GM23248 (cell line): ENCODE results near the gene ALDH3B1. TPM values are rescaled to one million over a fixed set of nuclear protein-coding genes. Genes with fewer than 3 reads are reported as not detected.

Experiments
- DNase-seq: peaks from one replicate; pipeline ENCODE4 v3.0.0-alpha.2; 2015
- H2AFZ ChIP-seq: fragments of 200-600 bp; sonication (generic); 2 replicates; pipeline ENCODE4 v1.6.1; 2016; ENCODE audit warnings: antibody characterized with exemption
- H3F3A ChIP-seq: fragments of 200-600 bp; sonication (generic); 2 replicates; pipeline ENCODE4 v1.6.1; 2016; ENCODE audit warnings: mild to moderate bottlenecking, antibody characterized with exemption, mixed run types; ENCODE audit not compliant: insufficient read depth
- H3K27ac ChIP-seq: fragments of 200-600 bp; sonication (generic); 2 replicates; pipeline ENCODE4 v1.5.1; 2016; ENCODE audit warnings: mild to moderate bottlenecking
- H3K27me3 ChIP-seq: fragments of 200-600 bp; sonication (generic); replicated peaks from 2 replicates; pipeline ENCODE4 v1.6.1; 2016; ENCODE audit warnings: mild to moderate bottlenecking; ENCODE audit not compliant: insufficient read depth
- H3K36me3 ChIP-seq: fragments of 200-600 bp; sonication (generic); 2 replicates; pipeline ENCODE4 v1.6.1; 2016; ENCODE audit warnings: low read depth, mild to moderate bottlenecking
- H3K4me1 ChIP-seq: fragments of 200-600 bp; sonication (generic); 2 replicates; pipeline ENCODE4 v1.6.1; 2016; ENCODE audit warnings: mild to moderate bottlenecking; ENCODE audit not compliant: insufficient read depth
- H3K4me2 ChIP-seq: fragments of 200-600 bp; sonication (generic); one replicate; pipeline ENCODE4 v1.6.1; 2016; ENCODE audit warnings: mild to moderate bottlenecking; ENCODE audit not compliant: unreplicated experiment
- H3K4me3 ChIP-seq: fragments of 200-600 bp; sonication (generic); 2 replicates; pipeline ENCODE4 v1.5.1; 2016; ENCODE audit warnings: mild to moderate bottlenecking
- H3K79me2 ChIP-seq: fragments of 200-600 bp; sonication (generic); 2 replicates; pipeline ENCODE4 v1.6.1; 2016; ENCODE audit warnings: mild to moderate bottlenecking; ENCODE audit not compliant: insufficient read depth
- H3K9ac ChIP-seq: fragments of 200-600 bp; sonication (generic); 2 replicates; pipeline ENCODE4 v1.6.1; 2016; ENCODE audit warnings: mild to moderate bottlenecking
- H3K9me2 ChIP-seq: fragments of 200-600 bp; sonication (generic); 2 replicates; pipeline ENCODE4 v1.6.1; 2016; ENCODE audit warnings: mixed run types, mild to moderate bottlenecking, moderate library complexity; ENCODE audit not compliant: insufficient read depth
- H3K9me3 ChIP-seq: fragments of 200-600 bp; sonication (generic); one replicate; pipeline ENCODE4 v1.6.1; 2017; ENCODE audit warnings: low read depth
- H4K20me1 ChIP-seq: fragments of 200-600 bp; sonication (generic); 2 replicates; pipeline ENCODE4 v1.6.0; 2016; ENCODE audit not compliant: insufficient read depth
- EZH2 ChIP-seq: fragments of 200-600 bp; sonication (generic); IDR thresholded peaks from 2 replicates; pipeline ENCODE4 v1.6.1; 2018; ENCODE audit warnings: antibody characterized with exemption, mild to moderate bottlenecking; ENCODE audit not compliant: insufficient read depth, poor library complexity, severe bottlenecking
- EZH2phosphoT487 ChIP-seq: fragments of 200-600 bp; sonication (generic); IDR thresholded peaks from 2 replicates; pipeline ENCODE4 v1.6.1; 2018; ENCODE audit warnings: antibody characterized with exemption, moderate library complexity, mild to moderate bottlenecking, low read depth; ENCODE audit not compliant: insufficient read depth
- WGBS, 2 experiments: methylation state at CpG; one replicate each; pipeline ENCODE4 v1.1.6; 2015 to 2017; ENCODE audit warnings: low lambda C conversion rate in 2 of 2, low coverage in 1 of 2; ENCODE audit errors: missing lambda C conversion rate in 2 of 2; 5-methylcytosine and 5-hydroxymethylcytosine counted together
- in situ Hi-C: fragments of 300-500 bp; cut with MboI; formaldehyde crosslinking; loops from 2 replicates; pipeline ENCODE4 v1.15.0; 2020
- polyA plus RNA-seq: library from polyadenylated mRNA; unstranded; fragments of >200 nt; fragmentation: Nextera tagmentation; extraction: Ambion mirVana; gene quantifications from 2 replicates; pipeline ENCODE4 v1.2.1, GENCODE V29; 2016
- total RNA-seq: library from RNA; depleted of rRNA; stranded (reverse); fragments of >200 nt; shearing (Covaris generic); gene quantifications from 2 replicates; pipeline ENCODE4 v1.2.3, GENCODE V29; 2014

Gene ALDH3B1
- total and polyA plus RNA-seq, 2 experiments from 2014 or later = 42.7 to 63.9 TPM

GRCh38 chr11:68050371-68050841, 40.3 kb downstream of the ALDH3B1 start:
- H3K4me1 ChIP-seq = no peaks in the 10 kb centered on the region
- TF ChIP-seq EZH2phosphoT487 (no peak), EZH2 (no peak)
- WGBS, 2 experiments = 91 to 94% methylated on average over 17 of the region's 18 CpGs
- H3F3A ChIP-seq = peaks cover 17% of the 10 kb centered on the region
- H2AFZ ChIP-seq = no peak overlapping the region
- H3K9ac ChIP-seq = no peak overlapping the region
- in situ Hi-C loops = no loop called here
- no peak overlapping the region for H3K27ac ChIP-seq
- H3K36me3 ChIP-seq = no peaks in the 10 kb centered on the region
- H3K9me3 ChIP-seq = no peaks in the 10 kb centered on the region
- no peak overlapping the region for H3K4me3 ChIP-seq
- H3K4me2 ChIP-seq = no peak overlapping the region
- H3K9me2 ChIP-seq = no peaks in the 10 kb centered on the region
- DNase-seq = no peak
- H3K79me2 ChIP-seq = no peaks in the 10 kb centered on the region
- H3K27me3 ChIP-seq = no peaks in the 10 kb centered on the region
- H4K20me1 ChIP-seq = no peaks in the 10 kb centered on the region

- H3F3A ChIP-seq = peaks cover 17% of the 10 kb centered on the region
- no peak for DNase-seq
- H3K36me3 ChIP-seq = no peaks in the 10 kb centered on the region
- H4K20me1 ChIP-seq = no peaks in the 10 kb centered on the region
- no peak overlapping the region for H3K4me3 ChIP-seq
- TF ChIP-seq EZH2 = no peak
- no peak for TF ChIP-seq EZH2phosphoT487
- no peak overlapping the region for H2AFZ ChIP-seq
- H3K27me3 ChIP-seq = no peaks in the 10 kb centered on the region
- no peak overlapping the region for H3K27ac ChIP-seq
- no peak overlapping the region for H3K9ac ChIP-seq
- in situ Hi-C loops = no loop called here
- WGBS, 2 experiments = 88 to 93% methylated on average over 14 of the region's 14 CpGs
- H3K9me2 ChIP-seq = no peaks in the 10 kb centered on the region
- H3K79me2 ChIP-seq = no peaks in the 10 kb centered on the region
- no peaks in the 10 kb centered on the region for H3K4me1 ChIP-seq
- H3K9me3 ChIP-seq = no peaks in the 10 kb centered on the region
- no peak overlapping the region for H3K4me2 ChIP-seq
Observed at GRCh38 chr11:68051191-68052136, 41.3 kb downstream of the ALDH3B1 start.

- no peaks in the 10 kb centered on the region for H3K4me1 ChIP-seq
- no peak overlapping the region for H3K4me2 ChIP-seq
- no peak for DNase-seq
- in situ Hi-C loops = no loop called here
- H3K9me2 ChIP-seq = no peaks in the 10 kb centered on the region
- H3K9ac ChIP-seq = no peak overlapping the region
- H3K27me3 ChIP-seq = no peaks in the 10 kb centered on the region
- 86 to 88% methylated on average over 15 of the region's 15 CpGs for WGBS, 2 experiments
- no peak overlapping the region for H2AFZ ChIP-seq
- peaks cover 17% of the 10 kb centered on the region for H3F3A ChIP-seq
- no peak overlapping the region for H3K4me3 ChIP-seq
- H3K27ac ChIP-seq = no peak overlapping the region
- no peaks in the 10 kb centered on the region for H3K9me3 ChIP-seq
- no peak for TF ChIP-seq EZH2phosphoT487
- TF ChIP-seq EZH2 = no peak
- no peaks in the 10 kb centered on the region for H3K36me3 ChIP-seq
- no peaks in the 10 kb centered on the region for H3K79me2 ChIP-seq
- no peaks in the 10 kb centered on the region for H4K20me1 ChIP-seq
Observed at GRCh38 chr11:68052137-68052873, 42.2 kb downstream of the ALDH3B1 start.

- in situ Hi-C loops = no loop called here
Observed at GRCh38 chr11:68053117-68053516, 43.0 kb downstream of the ALDH3B1 start.

More at GRCh38 chr11:68053117-68053516, 43.0 kb downstream of the ALDH3B1 start:
- no peak overlapping the region for H3K27ac ChIP-seq
- WGBS, 2 experiments = 75% methylated on average over 7 to 9 of the region's 9 CpGs
- no peaks in the 10 kb centered on the region for H3K9me3 ChIP-seq
- H3K4me1 ChIP-seq = no peaks in the 10 kb centered on the region
- H2AFZ ChIP-seq = no peak overlapping the region
- peaks cover 17% of the 10 kb centered on the region for H3F3A ChIP-seq
- H3K9ac ChIP-seq = no peak overlapping the region
- no peaks in the 10 kb centered on the region for H3K79me2 ChIP-seq
- H3K36me3 ChIP-seq = no peaks in the 10 kb centered on the region
- no peak overlapping the region for H3K4me2 ChIP-seq
- no peaks in the 10 kb centered on the region for H3K9me2 ChIP-seq
- no peak for TF ChIP-seq EZH2
- no peak for TF ChIP-seq EZH2phosphoT487
- H3K4me3 ChIP-seq = no peak overlapping the region
- H3K27me3 ChIP-seq = no peaks in the 10 kb centered on the region
- no peaks in the 10 kb centered on the region for H4K20me1 ChIP-seq
- DNase-seq = no peak
